Peyer's patch (tissue), 4 donors: ENCODE data around the gene FMR1NB. TPM values are rescaled to one million over a fixed set of nuclear protein-coding genes. Genes with fewer than 3 reads are reported as not detected.

Experiments used
- DNase-seq, 3 donors: peaks; one replicate each; pipeline ENCODE4 v3.0.0-alpha.2; 2017 to 2019
- H3K27ac ChIP-seq, 4 donors: fragments of 200-600 bp; sonication (generic); one replicate each; pipeline ENCODE4 v1.5.1; 2016 to 2019
- H3K27me3 ChIP-seq, 2 donors: fragments of 200-600 bp; sonication (generic); one replicate each; pipeline ENCODE4 v1.5.1; 2019
- H3K36me3 ChIP-seq, 3 donors: fragments of 200-600 bp; sonication (generic); one replicate each; pipeline ENCODE4 v1.5.1; 2016 to 2019
- H3K4me1 ChIP-seq, 4 donors: fragments of 200-600 bp; sonication (generic); one replicate each; pipeline ENCODE4 v1.5.1; 2016 to 2019
- H3K4me3 ChIP-seq, 4 donors: fragments of 200-600 bp; sonication (generic); 1 replicate in 3 of 4; 2 replicates in 1 of 4; pipeline ENCODE4 v1.5.1; 2016 to 2019; ENCODE audit warnings: mild to moderate bottlenecking in 1 of 4
- H3K9me3 ChIP-seq, 4 donors: fragments of 200-600 bp; sonication (generic); one replicate each; pipeline ENCODE4 v1.5.1; 2016 to 2019; ENCODE audit warnings: mild to moderate bottlenecking in 1 of 4
- POLR2A ChIP-seq, 2 donors: fragments of 450-650 bp; IDR thresholded peaks; one replicate each; pipeline ENCODE4 v1.5.1; 2017; ENCODE audit warnings: antibody characterized with exemption in 2 of 2, mild to moderate bottlenecking in 2 of 2, moderate library complexity in 2 of 2
- total RNA-seq, 4 donors: library from RNA; depleted of rRNA; stranded (reverse); fragments of >200 nt; gene quantifications; one replicate each; pipeline ENCODE4 v1.1.0, GENCODE V29; 2016
- TF ChIP-seq, protein P1 (sequence below), 6 experiments: fragments of 450-650 bp in 4 of 6; fragments of 200-600 bp in 2 of 6; sonication (generic) in 1 of 6; IDR thresholded peaks; one replicate each; pipeline ENCODE4 v1.5.1; 2017 to 2019; ENCODE audit warnings: antibody characterized with exemption in 6 of 6, mild to moderate bottlenecking in 3 of 6, moderate library complexity in 1 of 6

The FMR1NB gene, protein sequence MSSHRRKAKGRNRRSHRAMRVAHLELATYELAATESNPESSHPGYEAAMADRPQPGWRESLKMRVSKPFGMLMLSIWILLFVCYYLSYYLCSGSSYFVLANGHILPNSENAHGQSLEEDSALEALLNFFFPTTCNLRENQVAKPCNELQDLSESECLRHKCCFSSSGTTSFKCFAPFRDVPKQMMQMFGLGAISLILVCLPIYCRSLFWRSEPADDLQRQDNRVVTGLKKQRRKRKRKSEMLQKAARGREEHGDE
- not detected for total RNA-seq

DNA sequence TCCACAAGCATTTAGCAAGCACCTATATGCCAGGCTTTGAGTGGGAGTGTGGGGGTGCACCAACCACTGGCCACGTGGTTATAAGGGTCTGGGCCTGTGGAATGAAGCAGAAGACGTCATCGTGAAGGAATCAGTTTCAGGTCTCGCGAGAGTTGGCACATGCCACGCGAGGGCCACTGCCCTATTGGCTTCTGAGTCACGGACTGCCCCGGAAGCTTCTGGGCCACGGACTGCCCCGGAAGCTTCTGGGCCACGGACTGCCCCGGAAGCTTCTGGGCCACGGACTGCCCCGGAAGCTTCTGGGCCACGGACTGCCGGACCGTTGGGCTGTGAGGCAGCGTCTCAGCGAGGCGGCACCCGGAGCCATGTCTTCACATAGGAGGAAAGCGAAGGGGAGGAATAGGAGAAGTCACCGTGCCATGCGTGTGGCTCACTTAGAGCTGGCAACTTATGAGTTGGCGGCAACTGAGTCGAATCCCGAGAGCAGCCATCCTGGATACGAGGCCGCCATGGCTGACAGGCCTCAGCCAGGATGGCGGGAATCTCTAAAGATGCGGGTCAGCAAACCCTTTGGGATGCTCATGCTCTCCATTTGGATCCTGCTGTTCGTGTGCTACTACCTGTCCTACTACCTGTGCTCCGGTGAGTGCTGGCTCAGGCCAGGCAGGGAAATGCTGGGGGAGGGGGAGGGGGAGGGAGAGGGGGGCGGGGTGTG is at the start of gene FMR1NB:
Gene FMR1NB, plus strand, starts transcription at position 300 of the 715 bp plus-strand sequence. Its CDS starts 66 bp downstream, at position 366.
- TF ChIP-seq POLR2A (IDR thresholded peaks at IDR 0.05) = no peak
- TF ChIP-seq, protein P1, sequence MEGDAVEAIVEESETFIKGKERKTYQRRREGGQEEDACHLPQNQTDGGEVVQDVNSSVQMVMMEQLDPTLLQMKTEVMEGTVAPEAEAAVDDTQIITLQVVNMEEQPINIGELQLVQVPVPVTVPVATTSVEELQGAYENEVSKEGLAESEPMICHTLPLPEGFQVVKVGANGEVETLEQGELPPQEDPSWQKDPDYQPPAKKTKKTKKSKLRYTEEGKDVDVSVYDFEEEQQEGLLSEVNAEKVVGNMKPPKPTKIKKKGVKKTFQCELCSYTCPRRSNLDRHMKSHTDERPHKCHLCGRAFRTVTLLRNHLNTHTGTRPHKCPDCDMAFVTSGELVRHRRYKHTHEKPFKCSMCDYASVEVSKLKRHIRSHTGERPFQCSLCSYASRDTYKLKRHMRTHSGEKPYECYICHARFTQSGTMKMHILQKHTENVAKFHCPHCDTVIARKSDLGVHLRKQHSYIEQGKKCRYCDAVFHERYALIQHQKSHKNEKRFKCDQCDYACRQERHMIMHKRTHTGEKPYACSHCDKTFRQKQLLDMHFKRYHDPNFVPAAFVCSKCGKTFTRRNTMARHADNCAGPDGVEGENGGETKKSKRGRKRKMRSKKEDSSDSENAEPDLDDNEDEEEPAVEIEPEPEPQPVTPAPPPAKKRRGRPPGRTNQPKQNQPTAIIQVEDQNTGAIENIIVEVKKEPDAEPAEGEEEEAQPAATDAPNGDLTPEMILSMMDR (IDR thresholded peaks at IDR 0.05) = no peak
- no peaks in the 10 kb centered on the region for H3K4me1 ChIP-seq

DNA sequence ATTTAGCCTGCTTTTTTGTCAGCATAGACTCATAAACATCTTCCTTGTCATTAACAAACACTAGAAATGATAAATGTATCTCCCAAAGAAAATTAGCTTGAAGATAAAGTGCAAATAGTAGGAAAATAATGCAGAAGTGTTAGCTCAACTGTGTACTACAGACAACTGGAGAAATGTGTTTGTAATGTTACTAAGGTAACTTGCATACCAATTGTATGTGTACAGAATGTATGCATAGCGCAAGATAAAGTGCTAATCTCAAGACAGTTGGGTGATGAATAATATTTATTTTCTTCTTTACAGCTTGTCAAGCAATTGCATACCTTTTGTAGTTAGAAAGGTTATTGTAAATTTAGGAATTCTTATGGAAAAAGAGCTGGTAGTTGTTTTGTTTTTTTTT is 47.3 kb upstream of the FMR1NB start:
- no peak for DNase-seq
- H3K4me3 ChIP-seq = no peak overlapping the region
- H3K9me3 ChIP-seq = no peaks in the 10 kb centered on the region
- no peaks in the 10 kb centered on the region for H3K4me1 ChIP-seq
- no peak overlapping the region for H3K27ac ChIP-seq
- peaks cover 0 to 41% (median 0%) of the 10 kb centered on the region in 3 donors for H3K36me3 ChIP-seq
- no peaks in the 10 kb centered on the region for H3K27me3 ChIP-seq
- TF ChIP-seq, protein P1 (IDR thresholded peaks at IDR 0.05) = no peak
- no peak for TF ChIP-seq POLR2A (IDR thresholded peaks at IDR 0.05)

More for the DNA sequence above, at the start of gene FMR1NB:
- Histone ChIP-seq H3K27me3 (no peaks in the 10 kb centered on the region), H3K9me3 (no peaks in the 10 kb centered on the region), H3K36me3 (no peaks in the 10 kb centered on the region), H3K27ac (no peak within 1 kb of the TSS), H3K4me3 (no peak within 1 kb of the TSS)
- DNase-seq = no peak

DNA sequence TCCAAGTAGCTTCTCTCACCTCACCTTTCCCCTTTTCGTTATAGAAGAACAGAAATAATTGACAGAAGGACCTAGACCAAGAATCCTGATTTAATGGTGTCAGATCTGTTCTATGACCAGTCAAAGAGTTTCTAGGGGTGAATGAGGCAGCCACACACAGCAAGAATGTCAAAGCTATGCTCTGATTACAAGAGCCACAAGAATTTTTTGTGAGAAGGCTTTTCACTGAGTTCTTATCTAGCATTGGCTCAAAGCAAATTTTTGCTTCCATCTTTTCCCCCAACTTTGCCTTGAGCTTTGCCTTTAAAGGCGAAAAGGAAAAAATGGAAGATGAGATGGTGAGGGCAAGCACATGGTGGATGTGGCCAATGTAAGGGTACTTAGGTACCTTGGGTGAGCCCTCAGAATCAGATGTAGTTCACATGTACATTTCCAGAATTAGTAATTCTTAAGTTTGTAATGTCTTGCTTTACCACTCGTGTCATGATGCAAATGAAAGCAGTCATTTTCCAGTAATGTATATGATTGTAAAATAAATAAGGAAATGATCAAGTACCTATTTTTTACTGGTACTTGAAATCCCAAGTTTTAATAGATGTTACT is 45.9 kb upstream of the FMR1NB start:
- no peak for DNase-seq
- no peak overlapping the region for H3K27ac ChIP-seq
- no peak overlapping the region for H3K4me3 ChIP-seq
- no peaks in the 10 kb centered on the region for H3K27me3 ChIP-seq
- H3K4me1 ChIP-seq = no peaks in the 10 kb centered on the region
- no peaks in the 10 kb centered on the region for H3K9me3 ChIP-seq
- no peak for TF ChIP-seq POLR2A (IDR thresholded peaks at IDR 0.05)
- TF ChIP-seq, protein P1 (IDR thresholded peaks at IDR 0.05) = no peak
- peaks cover 0 to 40% (median 0%) of the 10 kb centered on the region in 3 donors for H3K36me3 ChIP-seq

DNA sequence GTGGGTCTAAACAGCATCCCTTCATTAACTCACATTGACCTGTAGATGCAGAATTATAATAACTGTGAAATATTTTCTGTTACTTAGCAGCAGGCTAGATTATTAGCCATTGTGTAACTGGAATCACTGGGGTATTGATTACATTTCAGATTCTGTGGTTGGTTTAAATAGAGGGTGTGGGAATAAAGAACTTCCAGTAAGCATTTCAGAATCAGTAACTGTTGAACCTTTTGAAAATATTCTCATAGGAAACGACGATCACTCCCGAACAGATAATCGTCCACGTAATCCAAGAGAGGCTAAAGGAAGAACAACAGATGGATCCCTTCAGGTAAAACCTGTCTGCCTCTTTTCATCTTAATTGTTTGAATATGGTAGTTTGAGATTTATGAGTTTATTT is 35.9 kb upstream of the FMR1NB start:
- Histone ChIP-seq H3K4me3 (no peak overlapping the region), H3K36me3 (peaks cover 0 to 38% (median 0%) of the 10 kb centered on the region in 3 donors), H3K27me3 (no peaks in the 10 kb centered on the region), H3K4me1 (no peaks in the 10 kb centered on the region), H3K27ac (no peak overlapping the region), H3K9me3 (no peaks in the 10 kb centered on the region)
- no peak for DNase-seq
- TF ChIP-seq POLR2A (IDR thresholded peaks at IDR 0.05) = no peak
- TF ChIP-seq, protein P1 (IDR thresholded peaks at IDR 0.05) = no peak

DNA sequence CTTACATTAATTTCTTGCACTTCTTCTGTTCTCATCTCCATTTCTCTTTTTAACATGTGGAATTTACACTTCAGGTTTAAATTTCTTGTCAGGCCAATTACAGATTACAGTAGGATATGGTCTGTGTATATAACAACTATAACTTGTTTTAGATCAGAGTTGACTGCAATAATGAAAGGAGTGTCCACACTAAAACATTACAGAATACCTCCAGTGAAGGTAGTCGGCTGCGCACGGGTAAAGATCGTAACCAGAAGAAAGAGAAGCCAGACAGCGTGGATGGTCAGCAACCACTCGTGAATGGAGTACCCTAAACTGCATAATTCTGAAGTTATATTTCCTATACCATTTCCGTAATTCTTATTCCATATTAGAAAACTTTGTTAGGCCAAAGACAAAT is 32.6 kb upstream of the FMR1NB start:
- TF ChIP-seq, protein P1 (IDR thresholded peaks at IDR 0.05) = no peak
- TF ChIP-seq POLR2A (IDR thresholded peaks at IDR 0.05) = no peak
- Histone ChIP-seq H3K27ac (no peak overlapping the region), H3K36me3 (peaks cover 0 to 35% (median 0%) of the 10 kb centered on the region in 3 donors), H3K9me3 (no peaks in the 10 kb centered on the region), H3K4me3 (no peak overlapping the region), H3K27me3 (no peaks in the 10 kb centered on the region), H3K4me1 (no peaks in the 10 kb centered on the region)
- no peak for DNase-seq
